ENCODE measurements around the gene SPCS1.

Gene SPCS1

DNA sequence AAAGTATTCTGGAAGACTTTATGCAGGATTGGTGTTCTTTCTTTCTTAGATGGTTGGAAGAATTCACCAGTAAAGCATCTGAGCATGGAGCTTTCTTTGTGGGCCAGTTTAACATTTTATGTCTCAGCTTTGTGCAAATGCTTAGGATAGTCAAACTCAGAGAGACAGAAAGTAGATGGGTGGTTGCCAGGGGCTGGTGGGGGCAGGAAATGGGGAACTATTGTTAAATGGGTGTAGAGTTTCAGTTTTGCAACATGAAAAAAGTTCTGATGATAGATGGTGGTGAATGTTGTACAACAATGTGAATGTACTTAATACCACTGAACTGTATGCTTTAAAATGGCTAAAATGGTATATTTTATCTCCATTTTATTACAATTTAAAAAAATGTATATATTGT lies 24.8 kb downstream of the SPCS1 start:
- no peak for DNase-seq (ENCODE audit: low spot score)

DNA sequence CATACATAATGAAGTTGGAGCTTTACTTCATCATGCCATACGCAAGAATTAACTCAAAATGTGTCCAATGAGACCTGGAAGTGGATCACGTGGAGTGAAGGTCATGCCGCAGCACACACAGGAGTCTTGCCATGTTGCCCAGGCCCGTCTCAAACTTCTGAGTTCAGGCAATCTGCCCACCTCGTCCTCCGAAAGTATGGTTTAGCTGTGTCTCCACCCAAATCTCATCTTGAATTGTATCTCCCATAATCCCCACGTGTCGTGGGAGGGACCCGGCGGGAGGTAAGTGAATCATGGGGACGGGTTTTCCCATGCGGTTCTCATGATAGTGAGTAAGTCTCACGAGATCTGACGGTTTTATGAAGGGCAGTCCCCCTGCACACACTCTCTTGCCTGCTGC lies 25.7 kb downstream of the SPCS1 start:
- no peak for DNase-seq (ENCODE audit: low spot score)

DNA sequence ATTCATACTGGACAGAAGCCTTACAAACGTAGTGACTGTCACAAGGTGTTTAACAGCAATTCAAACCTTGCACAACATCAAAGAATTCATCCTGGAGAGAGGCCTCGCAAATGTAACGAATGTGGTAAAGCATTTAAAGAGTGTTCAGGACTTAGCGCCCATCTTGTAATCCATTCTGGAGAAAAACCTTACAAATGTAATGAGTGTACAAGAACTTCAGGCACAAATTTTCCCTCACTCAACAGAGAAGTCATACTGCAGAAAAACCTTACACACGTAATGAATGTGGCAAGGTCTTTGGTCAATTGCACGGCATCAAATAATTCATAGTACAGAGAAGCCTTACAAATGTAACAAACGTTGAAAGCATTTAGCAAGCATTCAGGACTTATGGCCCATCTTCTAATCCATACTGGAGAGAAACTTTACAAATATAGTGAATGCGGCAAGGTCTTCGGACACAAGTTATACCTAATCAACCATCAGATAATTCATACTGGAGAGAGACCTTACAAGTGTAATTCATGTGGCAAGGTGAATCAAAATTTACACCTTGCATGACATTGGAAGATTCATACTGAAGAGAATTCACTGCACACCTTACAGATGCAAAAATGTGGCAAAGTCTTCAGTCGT lies 27.5 kb downstream of the SPCS1 start:
- no peak for DNase-seq (ENCODE audit: low spot score)

DNA sequence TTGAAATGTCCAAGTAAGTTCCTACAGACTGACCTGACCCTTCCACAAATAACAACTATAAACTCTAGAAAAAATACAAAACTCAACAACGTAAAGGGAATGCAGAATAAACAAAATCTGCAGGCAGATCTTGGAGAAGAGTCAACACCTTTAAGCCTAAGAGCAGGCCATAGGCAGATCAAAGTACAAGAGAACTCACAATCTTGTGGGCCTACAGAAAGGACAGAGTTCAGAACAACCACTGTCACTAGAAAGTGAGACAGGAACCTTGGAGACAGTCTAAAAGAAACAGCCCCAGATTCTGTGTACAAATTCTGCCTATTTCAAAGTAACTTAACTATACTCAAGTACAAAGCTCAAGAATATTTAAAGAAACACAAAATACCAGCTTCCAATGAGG lies 33.8 kb downstream of the SPCS1 start:
- DNase-seq (ENCODE audit: low spot score), result no peak

DNA sequence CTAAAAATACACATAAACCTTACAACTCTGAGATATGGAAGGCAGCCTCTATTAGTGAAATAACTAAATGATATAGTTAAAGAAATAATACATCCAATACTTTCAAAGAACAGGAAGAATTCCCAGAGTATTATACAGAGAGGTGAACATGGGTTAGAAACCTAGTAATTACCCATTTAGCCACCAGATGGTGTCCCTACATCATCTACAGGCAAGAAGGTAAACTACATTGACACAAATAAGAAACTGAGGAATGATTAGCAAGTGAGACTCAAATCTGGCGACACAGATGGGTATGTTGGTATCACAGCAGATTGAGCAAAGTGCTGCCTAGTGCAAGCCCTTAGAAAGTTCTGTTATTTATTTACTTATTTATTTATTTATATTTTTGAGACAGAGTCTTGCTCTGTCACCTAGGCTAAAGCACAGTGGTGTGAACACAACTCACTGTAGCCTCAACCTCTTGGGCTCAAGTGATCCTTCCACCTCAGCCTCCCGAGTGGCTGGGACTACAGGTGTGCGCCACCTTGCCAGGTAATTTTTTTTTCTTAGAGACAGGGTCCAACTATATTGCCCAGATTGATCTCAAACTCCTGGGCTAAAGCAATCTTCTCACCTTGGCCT lies 36.6 kb downstream of the SPCS1 start:
- DNase-seq (ENCODE audit: low spot score), result peak; percentile 66

DNA sequence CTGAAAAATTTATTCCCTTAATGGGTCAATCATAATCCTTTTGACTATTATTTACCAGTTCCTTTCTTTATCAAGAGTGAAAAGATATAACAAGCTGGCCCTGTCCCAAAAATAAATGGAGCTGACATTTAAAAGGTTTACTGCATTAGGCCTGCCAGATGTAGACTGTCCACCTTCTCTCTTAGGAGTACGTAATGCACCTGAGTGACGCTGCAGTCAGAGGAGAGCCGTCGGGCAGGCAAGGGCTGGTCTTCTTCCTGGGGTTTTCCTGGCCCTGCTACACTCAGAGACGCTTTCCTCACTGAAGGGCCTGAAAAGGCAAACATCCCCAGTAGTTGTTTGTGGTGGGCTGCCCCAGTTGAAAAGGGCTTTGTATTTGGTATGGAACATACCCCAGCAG lies 37.2 kb downstream of the SPCS1 start:
- no peak for DNase-seq (ENCODE audit: low spot score)

DNA sequence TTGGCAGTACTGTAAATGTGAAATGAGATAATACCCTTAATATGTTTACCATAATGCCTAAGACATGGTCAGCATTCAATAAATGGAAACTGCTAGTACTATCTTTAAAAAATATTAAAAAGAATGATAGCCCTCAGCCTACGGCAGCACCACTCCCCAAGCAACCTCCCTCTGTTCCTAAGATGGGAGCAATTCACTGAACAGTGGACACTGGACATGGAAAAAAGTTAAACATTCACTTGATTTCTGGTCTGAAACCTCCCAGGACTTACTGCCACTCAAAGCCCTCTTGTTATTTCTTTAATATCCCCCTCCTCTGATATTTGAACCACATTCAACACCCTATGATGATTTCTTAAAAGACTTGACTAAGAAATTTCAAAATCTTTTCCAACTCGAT lies 37.8 kb downstream of the SPCS1 start:
- no peak for DNase-seq (ENCODE audit: low spot score)

DNA sequence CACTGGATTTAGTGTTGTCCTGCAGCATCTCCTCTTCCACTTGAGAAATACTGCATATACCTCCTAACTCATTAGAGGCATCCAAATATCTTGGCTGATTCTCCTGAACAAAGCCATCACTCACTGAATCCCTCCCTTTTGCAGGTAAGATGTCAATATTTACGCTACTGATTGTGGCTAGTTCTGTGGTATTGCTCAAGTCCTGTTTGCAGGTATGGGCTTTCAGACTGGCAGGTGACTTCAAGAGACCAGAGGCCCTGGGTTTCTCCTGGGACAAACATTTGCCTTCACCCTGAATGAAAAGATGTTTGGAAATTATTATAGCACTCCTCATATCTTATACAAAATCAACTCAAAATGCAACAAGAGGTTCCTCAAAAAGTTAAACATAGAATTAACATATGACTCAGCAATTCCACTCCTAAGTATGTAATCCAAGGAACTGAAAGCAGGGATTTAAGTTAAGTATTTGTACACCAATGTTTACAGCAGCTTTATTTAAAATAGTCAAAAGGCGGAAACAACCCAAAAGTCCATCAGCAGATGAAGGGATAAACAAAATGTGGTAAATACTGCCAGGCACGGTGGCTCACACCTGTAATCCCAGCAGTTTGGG lies 46.2 kb downstream of the SPCS1 start:
- no peak for DNase-seq (ENCODE audit: low spot score)

DNA sequence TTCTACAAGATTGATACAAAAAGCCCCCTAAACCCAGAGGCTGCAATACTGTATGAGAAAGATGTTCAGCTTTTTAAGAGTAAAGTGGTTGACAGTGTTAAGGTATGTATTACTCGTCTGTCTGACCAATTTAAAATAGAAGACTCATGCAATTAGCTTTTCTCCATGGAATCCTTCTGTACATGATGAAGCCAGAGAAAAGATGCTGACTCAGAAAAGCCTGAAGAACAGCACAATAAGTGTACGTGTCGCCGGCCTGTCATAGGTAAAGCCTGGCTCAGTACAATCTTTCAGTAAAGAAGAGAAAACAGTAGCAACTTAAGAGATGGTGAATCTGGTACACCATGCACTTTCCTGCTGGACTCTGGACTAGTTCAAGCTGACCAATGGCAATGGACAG lies 48.5 kb downstream of the SPCS1 start:
- DNase-seq (ENCODE audit: low spot score), result no peak

DNA sequence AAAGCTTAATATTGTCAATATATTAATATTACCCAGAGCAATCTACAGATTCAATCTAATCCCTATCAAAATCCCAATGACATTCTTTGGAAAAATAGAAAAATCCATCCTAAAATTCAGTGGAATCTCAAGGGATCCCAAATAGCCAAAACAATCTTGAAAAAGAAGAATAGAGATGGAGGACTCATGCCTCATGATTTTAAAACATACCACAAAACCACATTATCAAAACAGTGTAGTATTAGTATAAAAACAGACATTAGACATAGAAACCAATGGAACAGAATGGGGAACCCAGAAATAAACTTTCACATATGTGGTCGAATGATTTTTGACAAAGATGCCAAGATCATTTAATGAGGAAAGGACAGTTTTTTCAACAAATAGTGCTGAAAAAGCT lies 50.2 kb downstream of the SPCS1 start:
- DNase-seq (ENCODE audit: low spot score), result no peak
